HG03354 (cell line): ENCODE results near the gene NEK11.
"Not testable (repeated sequence)": the region's sequence is repeated elsewhere in the genome, so short reads cannot be mapped to it uniquely, and the experiment has no call there.

Source experiments
- ATAC-seq: cut with Tn5 transposase; IDR thresholded peaks from one replicate; pipeline ENCODE4 v1.9.1; 2021; ENCODE audit warnings: mild to moderate bottlenecking; ENCODE audit not compliant: unreplicated experiment, poor library complexity, severe bottlenecking

NEK11 gene

DNA sequence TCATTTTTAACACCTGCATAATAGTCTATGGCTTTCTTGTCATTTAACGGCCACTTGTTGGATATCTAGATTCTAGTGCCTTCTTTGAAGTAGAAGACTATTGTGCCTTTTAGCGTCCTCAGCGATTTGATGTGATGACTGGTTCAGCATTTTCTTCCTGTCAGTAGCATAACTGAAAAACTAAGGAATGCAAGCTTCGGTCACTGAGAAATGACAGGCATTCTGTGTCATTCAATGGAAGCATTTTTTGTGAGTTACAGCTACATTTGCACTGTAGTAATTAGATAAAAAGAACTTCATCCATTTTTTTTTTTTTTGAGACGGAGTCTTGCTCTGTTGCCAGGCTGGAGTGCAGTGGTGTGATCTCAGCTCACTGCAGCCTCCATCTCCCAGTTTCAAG lies 10.3 kb downstream of the NEK11 start:
- ATAC-seq = no peak

DNA sequence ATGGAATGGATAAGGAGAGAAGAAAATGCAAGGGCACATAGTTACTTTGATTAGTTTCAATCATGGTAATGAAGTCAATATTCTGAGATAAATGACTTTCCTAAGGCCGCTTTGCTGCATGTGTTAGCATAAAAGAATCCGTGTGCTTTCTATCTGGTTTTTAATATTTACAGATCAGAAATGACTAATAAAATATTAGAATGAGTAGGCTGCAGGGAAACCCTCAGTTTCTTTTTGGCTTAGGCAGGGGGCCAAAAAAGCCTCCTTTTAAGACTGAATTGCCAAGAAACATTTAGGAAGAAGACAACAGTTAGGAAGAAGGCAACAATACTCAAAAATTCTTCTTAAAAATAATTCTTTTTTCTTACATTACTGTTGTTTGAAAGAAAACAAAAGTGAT lies 11.6 kb downstream of the NEK11 start:
- ATAC-seq = no peak

DNA sequence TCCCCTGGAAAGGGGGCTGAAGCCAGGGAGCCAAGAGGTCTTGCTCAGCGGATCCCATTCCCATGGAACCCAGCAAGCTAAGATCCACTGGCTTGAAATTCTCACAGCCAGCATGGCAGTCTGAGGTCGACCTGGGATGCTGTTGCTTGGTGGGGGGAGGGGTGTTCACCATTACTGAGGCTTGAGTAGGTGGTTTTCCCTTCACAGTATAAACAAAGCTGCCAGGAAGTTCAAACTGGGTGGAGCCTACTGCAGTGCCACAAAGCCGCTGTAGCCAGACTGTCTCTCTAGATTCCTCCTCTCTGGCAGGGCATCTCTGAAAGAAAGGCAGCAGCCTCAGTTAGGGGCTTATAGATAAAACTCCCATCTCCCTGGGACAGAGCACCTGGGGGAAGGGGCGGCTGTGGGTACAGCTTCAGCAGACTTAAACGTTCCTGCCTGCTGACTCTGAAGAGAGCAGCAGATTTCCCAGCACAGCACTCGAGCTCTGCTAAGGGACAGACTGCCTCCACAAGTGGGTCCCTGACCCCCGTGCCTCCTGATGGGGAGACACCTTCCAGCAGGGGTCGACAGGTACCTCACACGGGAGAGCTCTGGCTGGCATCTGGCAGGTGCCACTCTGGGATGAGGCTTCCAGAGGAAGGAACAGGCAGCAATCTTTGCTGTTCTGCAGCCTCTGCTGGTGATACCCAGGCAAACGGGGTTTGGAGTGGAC lies 15.8 kb downstream of the NEK11 start:
- ATAC-seq = not testable (repeated sequence)

DNA sequence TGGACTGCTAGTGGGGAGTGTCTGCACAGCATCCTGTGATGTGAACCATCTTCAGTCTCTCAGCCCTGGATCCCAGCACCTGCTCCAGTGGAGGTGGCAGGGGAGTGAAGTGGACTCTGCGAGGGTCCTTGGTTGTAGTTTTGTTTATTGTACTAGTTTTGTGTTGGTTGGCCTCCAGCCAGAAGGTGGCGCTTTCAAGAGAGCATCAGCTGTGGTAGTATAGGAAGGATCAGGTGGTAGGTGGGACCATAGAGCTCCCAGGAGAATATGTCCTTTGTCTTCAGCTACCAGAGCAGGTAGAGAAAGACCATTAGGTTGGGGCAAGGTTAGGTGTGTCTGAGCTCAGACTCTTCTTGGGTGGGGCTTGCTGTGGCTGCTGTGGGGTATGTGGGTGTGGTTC lies 20.9 kb downstream of the NEK11 start:
- no peak for ATAC-seq

DNA sequence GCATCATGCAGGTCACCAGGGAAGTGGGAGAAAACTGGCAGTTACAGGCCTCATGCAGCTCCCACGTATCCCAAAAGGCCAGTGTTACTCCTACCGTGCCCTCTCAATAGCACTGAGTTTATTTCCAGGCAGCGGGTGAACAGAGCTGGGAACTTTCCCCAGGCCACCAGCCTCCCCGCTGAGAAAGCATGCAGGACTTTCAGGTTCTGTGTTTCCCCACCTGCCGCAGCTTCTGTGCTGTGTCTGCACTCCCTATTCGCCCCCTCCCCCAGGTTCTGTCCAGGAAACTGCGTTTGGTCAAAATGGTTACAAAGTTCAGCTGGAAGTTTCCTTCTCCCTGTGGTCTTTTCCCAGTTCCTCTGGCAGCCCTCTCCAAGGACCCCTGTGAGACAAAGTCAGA lies 21.4 kb downstream of the NEK11 start:
- ATAC-seq = no peak

DNA sequence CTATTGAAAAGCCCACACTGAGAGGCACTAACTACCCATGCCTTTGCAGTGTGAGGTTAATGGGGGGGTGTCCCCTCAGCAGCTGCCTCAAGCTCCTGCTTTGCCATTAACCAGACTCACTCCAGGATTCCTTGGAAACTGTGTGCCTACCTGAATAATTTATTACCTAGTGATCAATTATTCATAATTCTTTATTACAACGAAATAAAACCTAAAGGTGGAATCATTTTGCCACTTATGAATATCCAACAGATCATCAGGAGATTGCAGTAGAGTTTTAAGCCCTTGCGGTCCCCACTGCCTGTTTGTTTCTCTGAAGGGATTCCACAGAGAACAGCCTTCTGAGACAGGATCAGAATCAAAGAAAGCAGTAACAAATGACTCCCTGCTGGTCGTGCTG lies 23.3 kb downstream of the NEK11 start:
- ATAC-seq = no peak

DNA sequence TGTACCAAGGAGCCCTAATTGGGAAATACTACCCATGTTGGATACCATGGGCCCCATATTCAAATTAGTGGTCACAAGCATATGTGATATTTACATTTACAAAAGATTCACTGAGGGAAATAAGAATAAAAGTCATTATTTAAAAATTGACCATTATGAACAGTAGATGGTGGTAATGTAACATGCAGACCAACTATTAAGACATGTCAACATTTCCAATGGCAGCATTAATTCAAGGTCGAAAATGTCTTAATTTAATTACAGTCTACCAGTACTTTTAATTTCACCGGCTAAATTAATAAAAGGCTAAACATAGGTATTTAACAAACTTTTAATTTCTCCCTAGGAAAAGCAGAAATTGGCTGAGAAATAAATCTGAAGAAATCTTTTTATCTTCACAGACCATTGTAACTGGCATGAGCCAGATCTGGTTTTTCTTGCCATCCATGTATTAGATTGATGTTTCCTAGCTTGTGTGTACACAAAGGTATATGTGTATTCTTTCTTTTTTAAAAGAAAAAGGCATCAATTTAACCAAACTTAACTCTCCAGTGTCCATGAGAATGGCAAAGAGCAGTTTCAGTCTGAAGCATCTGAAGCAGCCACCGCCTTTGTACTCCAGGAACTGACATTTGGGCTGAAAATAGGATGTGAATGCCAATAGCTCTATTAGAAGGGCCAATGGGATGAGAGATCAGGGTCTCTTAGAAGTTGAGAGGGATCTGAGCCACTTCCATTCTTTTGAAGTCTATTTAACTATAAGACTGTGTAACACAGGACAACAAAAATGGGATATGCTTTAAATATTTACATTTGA lies 26.6 kb downstream of the NEK11 start:
- no peak for ATAC-seq

DNA sequence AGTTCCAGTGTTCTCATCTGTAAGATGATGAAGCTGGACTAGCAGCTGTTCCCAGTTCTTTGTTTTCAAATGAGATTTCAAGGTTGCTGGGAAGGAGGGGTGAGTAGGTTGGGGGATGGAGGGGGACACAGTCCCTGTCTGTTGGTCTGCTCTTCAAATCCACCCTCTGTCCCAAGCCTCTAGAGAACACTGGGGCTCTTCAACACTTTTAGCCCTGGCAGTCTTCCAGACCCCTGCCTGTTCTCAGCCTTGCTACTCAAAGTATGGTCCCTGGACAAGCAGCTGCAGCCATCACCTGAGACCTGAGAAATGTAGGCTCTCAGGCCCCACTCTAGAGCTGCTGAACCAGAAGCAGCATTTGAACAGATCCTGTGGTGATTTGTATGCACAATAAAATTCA lies 41.3 kb downstream of the NEK11 start:
- no peak for ATAC-seq

DNA sequence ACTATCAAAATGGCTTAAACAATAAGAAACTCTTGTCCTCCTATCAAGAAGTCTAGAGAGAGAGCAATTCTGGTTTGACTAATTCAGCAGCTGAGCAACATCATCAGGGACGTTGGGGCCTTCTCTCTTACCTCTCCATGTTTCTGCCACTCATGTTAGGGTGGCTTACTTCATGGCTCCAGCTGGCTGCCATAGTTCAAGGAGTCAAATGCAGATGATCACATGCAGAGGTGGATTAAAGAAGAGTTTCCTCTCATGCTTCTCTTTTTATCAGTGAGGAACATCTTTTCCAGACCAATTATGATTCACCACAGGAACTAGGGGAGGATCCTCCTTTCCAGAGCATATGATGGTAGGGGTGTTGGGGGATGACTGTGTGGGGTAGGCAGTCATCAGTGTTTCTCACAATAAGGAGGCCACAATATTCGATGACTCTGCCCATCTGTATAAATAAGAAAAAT lies 45.5 kb downstream of the NEK11 start:
- ATAC-seq = no peak

DNA sequence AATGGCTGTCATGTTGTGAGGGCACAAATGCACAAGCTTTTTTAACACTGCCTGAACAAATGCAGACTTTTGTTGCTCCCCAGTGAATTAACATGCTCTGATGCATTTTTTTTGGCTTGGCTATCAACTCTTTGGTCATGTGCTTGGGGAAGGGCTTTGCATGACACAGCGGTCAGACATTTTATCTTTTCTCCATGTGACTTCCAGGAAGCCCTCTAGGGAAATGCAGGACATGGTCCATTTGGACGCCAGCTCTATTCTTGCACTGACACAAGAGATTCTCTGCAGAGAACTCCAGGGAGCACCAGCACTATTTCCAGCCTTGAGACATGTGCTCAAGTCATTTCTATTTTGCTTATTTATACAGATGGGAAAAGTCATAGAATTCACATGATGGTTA lies 46.2 kb downstream of the NEK11 start:
- ATAC-seq = no peak

DNA sequence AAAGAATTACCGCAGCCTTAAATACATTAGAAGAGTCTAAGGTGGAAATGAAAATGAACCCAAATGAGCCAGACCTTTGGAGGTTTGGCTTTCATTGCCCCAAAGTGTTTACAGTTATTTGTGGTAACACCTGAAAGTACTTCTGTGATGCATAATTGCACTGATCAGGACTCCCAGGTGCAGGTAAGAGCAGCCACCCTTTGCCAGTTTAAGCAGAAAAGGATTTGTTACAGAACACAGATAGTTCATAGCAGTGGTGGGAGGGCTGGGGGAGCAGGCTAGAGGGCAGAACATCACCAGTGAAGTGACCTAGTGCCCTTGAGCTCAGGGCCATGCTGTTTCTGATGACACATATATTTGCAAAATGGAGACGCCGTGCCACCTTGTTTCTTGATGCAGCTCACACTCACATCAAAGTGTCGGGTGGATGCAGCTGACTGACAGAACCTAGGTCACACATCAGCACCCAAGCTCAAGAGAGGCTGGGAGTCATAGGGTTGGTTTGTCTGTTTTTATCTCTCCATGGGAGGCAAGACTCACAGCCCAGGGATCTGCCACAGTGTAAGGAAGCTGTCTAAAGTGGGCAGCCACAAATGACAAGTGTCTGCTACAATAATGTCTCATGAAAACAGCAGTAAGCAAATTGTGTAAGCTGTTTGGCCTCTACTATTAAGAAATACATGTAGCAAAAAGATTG lies 49.1 kb downstream of the NEK11 start:
- no peak for ATAC-seq

DNA sequence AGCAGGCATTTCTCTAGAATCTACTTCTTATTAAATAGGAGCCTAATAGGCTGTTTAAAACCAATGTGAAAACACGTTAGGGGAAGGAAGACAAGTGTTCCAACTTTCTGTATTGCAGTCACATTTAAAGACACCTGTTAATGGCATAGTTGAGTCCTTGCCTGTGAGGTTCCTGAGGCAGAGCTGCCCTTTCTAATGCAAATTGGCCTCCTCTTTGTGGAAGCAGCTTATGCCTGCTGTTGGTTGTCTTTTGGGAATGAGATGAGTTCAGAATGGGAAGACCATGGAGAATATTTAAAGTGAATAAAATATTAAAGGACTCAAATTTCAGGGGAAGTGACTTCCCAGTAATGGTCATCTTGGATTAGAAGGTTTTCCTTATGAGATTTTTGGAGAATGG lies 51.2 kb downstream of the NEK11 start:
- no peak for ATAC-seq

DNA sequence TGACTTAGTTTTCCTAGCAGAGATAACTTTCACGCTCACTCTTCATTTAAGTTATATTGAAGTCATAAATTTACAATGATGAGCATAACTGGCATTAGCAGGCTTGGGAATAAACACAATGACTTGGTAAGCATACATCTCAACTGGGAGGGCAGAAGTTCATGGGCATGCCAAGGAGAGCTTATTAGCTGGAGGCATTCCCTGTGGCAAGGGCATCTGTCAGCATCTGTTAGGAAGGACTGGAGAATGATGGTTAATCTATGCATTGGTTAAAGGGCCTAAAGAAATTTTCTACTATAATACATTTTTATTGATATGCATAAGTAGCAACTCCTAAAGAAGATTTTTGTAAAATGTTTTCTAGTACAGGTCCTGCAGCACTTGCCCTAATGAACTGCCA lies 52.4 kb downstream of the NEK11 start:
- no peak for ATAC-seq

DNA sequence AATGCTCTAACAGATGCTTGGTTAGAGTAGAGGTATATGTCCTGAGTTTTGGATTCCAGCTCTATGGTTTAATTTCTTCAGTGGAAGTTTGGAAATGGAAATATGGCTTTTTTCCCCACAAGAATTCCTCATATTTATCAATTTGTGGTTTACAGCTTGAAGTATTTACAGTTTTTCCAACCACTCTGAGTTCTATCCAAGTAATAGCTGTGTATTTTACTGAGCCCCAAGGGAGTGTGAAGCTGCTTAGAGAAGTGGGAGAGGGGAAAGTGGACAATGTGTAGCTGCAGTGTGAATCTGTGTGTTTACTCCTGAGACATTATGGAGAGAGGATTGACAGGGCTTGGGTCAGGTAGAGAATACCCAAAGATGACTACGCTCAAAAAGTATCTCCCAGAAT lies 54.5 kb downstream of the NEK11 start:
- ATAC-seq = no peak

DNA sequence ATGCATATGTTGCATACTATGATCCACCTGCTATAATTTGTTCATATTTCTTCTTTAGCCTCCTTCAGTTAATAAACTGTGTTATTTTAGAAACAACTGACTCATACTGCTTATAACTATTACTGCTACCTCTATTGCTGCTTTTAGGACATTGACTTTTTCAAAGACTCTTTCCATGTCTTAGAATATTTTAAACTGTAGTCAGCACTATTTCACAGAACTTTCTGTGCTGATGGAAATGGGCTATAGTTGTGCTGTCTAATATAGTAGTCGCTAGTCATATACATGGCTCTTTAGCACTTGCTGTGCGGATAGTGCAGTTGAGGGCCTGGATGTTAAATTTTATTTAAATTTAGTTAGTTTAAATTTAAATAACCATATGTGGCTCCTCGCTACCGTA lies 55.6 kb downstream of the NEK11 start:
- no peak for ATAC-seq

DNA sequence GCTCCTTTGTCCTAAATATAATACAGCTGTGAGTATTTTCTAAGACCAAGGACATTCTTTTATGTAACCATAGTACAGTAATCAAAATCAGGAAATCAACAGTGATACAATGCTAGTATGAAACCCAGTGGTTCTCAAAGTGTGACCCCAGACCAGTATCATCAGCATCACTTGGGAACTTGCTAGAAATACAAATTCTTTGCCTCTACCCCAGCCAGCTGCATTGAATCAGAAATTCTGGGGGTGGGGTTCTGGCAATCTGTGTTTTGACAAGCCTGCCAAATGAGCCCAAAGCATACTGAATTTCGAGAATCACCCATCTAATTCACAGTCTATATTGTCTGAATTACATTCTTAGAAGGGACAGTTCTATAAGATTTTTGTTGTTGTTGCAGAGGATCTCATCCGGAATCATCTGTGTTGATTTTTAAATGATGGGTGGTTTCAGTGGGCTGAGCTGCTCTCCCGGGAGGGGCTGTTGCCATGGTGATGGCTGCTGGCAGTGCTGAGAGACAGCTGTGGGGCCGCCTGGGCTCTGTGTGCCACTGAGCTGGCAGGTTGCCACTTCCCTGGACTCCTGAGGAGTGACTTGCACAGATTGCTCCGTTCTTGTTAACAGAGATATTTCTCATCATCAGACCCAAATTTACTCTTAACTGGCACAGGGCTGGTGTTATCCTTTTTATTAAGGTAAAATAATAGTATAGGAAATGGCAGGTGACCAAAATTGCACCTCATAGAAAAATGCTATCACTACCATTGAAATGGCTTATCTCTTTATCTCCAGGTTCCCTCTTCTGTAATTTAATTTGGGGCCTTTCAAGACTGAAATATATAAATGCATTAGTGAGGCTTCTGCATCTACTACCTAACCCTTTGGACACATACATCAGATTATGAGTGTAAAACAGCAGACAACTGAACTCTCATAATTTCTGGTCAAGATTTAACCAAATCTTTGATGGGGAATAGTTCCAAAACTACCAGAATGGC lies 56.5 kb downstream of the NEK11 start:
- no peak for ATAC-seq

DNA sequence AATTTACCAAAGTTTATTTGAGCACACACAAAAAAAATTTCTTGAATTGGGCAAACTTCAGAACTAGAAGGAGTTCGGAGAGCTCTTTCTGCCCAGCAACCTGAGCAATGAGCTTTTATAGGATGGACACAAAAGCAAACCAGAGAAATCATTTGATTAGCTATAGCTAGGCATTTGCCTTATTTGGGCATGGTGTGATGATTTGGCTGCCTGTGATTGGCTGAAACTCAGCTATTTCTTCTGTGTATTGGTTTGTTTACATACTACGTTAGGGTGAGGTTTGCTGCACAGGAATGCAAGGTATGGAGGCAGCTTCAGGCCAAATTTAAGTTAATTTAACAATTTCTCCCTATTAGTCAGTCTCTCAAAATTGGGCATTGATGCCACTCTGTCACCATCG lies 65.1 kb downstream of the NEK11 start:
- ATAC-seq = no peak

DNA sequence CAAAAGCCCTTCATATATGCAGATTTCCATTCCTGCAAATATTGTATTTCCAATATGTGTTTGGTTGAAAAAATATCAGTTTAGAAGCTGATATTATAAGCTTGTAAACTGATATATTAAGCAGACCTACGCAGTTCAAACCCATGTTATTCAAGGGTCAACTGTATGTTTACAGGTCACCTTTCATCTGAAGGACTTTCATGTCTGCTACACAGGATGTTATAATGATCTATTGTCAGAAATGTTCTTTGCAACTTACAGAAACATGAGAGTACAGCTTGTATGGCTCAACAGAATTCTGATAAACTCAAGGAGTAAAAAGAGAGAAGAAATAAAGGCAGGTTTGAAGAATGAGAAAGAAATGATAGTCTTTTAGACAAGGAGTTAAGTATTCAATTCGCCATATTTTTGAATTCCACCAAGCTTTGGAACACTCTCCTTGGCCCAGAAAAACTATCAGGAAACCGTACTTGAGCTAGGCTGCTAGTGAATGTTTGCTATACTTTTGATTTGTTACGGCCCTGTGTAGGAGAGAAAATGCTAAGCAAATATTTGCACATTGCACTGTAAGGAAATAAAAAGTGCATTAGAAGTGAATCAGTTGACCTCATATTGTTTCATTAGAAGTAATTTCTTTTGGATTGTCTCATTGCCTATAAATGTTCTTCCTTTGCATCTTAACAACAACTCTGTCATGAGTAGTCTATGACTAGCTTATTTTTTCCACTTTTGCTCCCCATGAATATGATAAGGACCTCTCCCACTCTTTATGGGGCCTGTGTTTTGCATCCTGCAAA lies 81.2 kb downstream of the NEK11 start:
- ATAC-seq = no peak

DNA sequence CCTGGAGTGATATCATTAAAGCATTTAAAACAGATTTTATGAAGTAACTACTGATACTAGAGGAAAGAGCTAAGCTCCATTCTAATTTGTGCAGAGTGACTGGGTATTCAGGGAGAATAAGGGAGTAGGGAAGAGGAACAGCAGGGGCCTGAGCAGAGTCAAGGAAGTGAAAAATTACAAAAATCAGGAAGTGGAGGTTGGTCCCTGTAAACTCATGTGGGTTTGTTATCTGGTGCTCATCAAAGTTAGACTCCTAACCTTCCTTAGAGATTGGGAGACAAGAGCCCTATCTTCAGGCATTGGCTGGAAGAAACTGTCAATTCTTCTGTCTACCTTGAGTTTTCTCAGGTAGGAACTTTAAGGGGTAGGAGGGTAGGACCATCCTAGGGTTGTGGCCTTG lies 82.5 kb downstream of the NEK11 start:
- ATAC-seq = no peak
